T-cell (primary cell): ENCODE measurements around the gene SPHK2. TPM values are rescaled to one million over a fixed set of nuclear protein-coding genes. Genes with fewer than 3 reads are reported as not detected.

Experiments used
- ATAC-seq, 4 experiments: fragments of 200-7000 bp in 3 of 4; fragments of 150-1000 bp in 1 of 4; cut with Tn5 transposase; replicated peaks in 1 of 4; 1 replicate in 3 of 4; 2 replicates in 1 of 4; pipeline ENCODE4 v1.10.0; 2021; ENCODE audit warnings: moderate library complexity in 3 of 4, mild to moderate bottlenecking in 2 of 4, moderate number of reproducible peaks in 1 of 4
- CTCF ChIA-PET, 2 donors: fragments of 300-600 bp; sonication (Branson Sonifier 250); formaldehyde crosslinking; loops; one replicate each; lab custom pipeline; 2022; ENCODE audit warnings: antibody characterized with exemption in 2 of 2; lab: Charles Lee
- POLR2A ChIA-PET, 2 donors: fragments of 300-600 bp; sonication (Branson Sonifier 250); formaldehyde crosslinking; loops; one replicate each; lab custom pipeline; 2022; ENCODE audit warnings: antibody characterized with exemption in 2 of 2; lab: Charles Lee
- DNase-seq, 35 experiments: peaks; one replicate each; pipeline versions ENCODE4 v3.0.0 to v3.0.0-alpha.2; 2013 to 2023
- H3K27ac ChIP-seq: one replicate; pipeline ENCODE4 v1.5.1; 2013; ENCODE audit warnings: low read length
- H3K27me3 ChIP-seq, 2 experiments: replicated peaks in 1 of 2; 1 replicate in 1 of 2; 2 replicates in 1 of 2; pipeline versions ENCODE4 v1.6.1 to v1.7.0; 2013; ENCODE audit warnings: low read length in 1 of 2, mixed read lengths in 1 of 2; ENCODE audit not compliant: control insufficient read depth in 2 of 2, insufficient read depth in 2 of 2; ENCODE audit errors: extremely low read depth in 1 of 2
- H3K36me3 ChIP-seq, 2 donors: 1 replicate in 1 of 2; 2 replicates in 1 of 2; pipeline versions ENCODE4 v1.6.1 to v1.7.0; 2013; ENCODE audit warnings: low read length in 1 of 2; ENCODE audit not compliant: control insufficient read depth in 2 of 2, insufficient read depth in 1 of 2; ENCODE audit errors: extremely low read depth in 1 of 2
- H3K4me1 ChIP-seq, 2 experiments: 1 replicate in 1 of 2; 2 replicates in 1 of 2; pipeline versions ENCODE4 v1.6.1 to v1.7.0; 2013; ENCODE audit warnings: low read length in 2 of 2, mixed read lengths in 1 of 2; ENCODE audit not compliant: insufficient read depth in 2 of 2, control insufficient read depth in 1 of 2; ENCODE audit errors: extremely low read depth in 1 of 2
- H3K4me3 ChIP-seq, 2 donors: 1 replicate in 1 of 2; 2 replicates in 1 of 2; pipeline versions ENCODE4 v1.5.1 to v1.7.0; 2013; ENCODE audit warnings: mild to moderate bottlenecking in 2 of 2, low read length in 1 of 2, moderate library complexity in 1 of 2; ENCODE audit not compliant: control insufficient read depth in 1 of 2; ENCODE audit errors: extremely low read depth in 1 of 2
- H3K9me3 ChIP-seq: 2 replicates; pipeline ENCODE4 v1.7.0; 2013
- H3K27ac Mint-ChIP-seq, 2 donors: one replicate each; pipeline ENCODE4 v1.8.0; 2020 to 2021; ENCODE audit warnings: mild to moderate bottlenecking in 2 of 2, mixed read lengths in 2 of 2
- H3K27me3 Mint-ChIP-seq, 2 donors: one replicate each; pipeline ENCODE4 v1.8.0; 2021 to 2022; ENCODE audit warnings: mixed read lengths in 2 of 2
- H3K36me3 Mint-ChIP-seq: one replicate; pipeline ENCODE4 v1.8.0; 2021; ENCODE audit warnings: mixed read lengths
- H3K4me1 Mint-ChIP-seq, 3 donors: one replicate each; pipeline ENCODE4 v1.8.0; 2020 to 2022; ENCODE audit warnings: mixed read lengths in 3 of 3, mild to moderate bottlenecking in 1 of 3
- H3K4me3 Mint-ChIP-seq, 3 donors: one replicate each; pipeline ENCODE4 v1.8.0; 2020 to 2022; ENCODE audit warnings: mild to moderate bottlenecking in 3 of 3, mixed read lengths in 3 of 3, moderate library complexity in 3 of 3
- H3K9me3 Mint-ChIP-seq, 3 donors: one replicate each; pipeline ENCODE4 v1.8.0; 2020 to 2022; ENCODE audit warnings: mixed read lengths in 3 of 3
- WGBS: methylation state at CpG from one replicate; pipeline ENCODE4 v1.1.5; 2013; ENCODE audit warnings: missing lambda C conversion rate; ENCODE audit not compliant: insufficient coverage; 5-methylcytosine and 5-hydroxymethylcytosine counted together
- total RNA-seq, 35 experiments: library from RNA in 6 of 35; stranded (reverse) in 6 of 35; fragments of 120-200 nt in 1 of 35; gene quantifications; one replicate each; pipeline versions ENCODE4 v1.2.1 to v1.2.4 and lab custom pipeline; 2013 to 2026

Gene SPHK2
- total RNA-seq, 5 donors from 2014 or later (not counting 1 experiment from before 2014, with no cell fraction given), result 18.0 to 37.0 (median 31.8) TPM

GRCh38 chr19:48634036-48634342 lies 14.7 kb downstream of the SPHK2 start:
- Histone ChIP-seq H3K36me3 (peaks cover 21 to 45% of the 10 kb centered on the region in 2 donors), H3K9me3 (no peaks in the 10 kb centered on the region), H3K4me1 (peaks cover 21 to 67% of the 10 kb centered on the region in 2 experiments), H3K4me3 (peak overlapping the region; percentile 45 to 57), H3K27ac (peak overlapping the region; percentile 85), H3K27me3 (peaks cover 0 to 2% of the 10 kb centered on the region in 2 experiments)
- ATAC-seq (no peak), DNase-seq (no peak)
- H3K4me3 Mint-ChIP-seq, result peak overlapping the region; percentile 78 to 99 (median 80)
- no peaks in the 10 kb centered on the region for H3K9me3 Mint-ChIP-seq
- POLR2A ChIA-PET, result interaction anchor here in 1 of 2 donors (0.6 kb wide), 1 partner anchor 359 kb away, joined by 3 read pairs; the partner anchor contains the start of gene GYS1
- no peaks in the 10 kb centered on the region for H3K27me3 Mint-ChIP-seq
- H3K4me1 Mint-ChIP-seq, result peaks cover 50 to 53% (median 51%) of the 10 kb centered on the region in 3 donors
- CTCF ChIA-PET, result interaction anchor here in 1 of 2 donors (1.1 kb wide), 1 partner anchor 25 kb away, joined by 3 read pairs; no protein-coding TSS in a partner anchor
- peak overlapping the region; percentile 93 to 95 for H3K27ac Mint-ChIP-seq
- WGBS, result 64% methylated on average over 6 of the region's 7 CpGs
- H3K36me3 Mint-ChIP-seq, result peaks cover 13% of the 10 kb centered on the region

- DNase-seq (peak; percentile 79 to 94 (median 86)), ATAC-seq (peak; percentile 18 to 21 (median 20))
- Histone ChIP-seq H3K27me3 (peaks cover 0 to 4% of the 10 kb centered on the region in 2 experiments), H3K4me1 (peaks cover 21 to 73% of the 10 kb centered on the region in 2 experiments), H3K4me3 (peak overlapping the region; percentile 57 to 65), H3K27ac (peak overlapping the region; percentile 85), H3K36me3 (peaks cover 15 to 38% of the 10 kb centered on the region in 2 donors), H3K9me3 (no peaks in the 10 kb centered on the region)
- WGBS, result 13% methylated on average over 17 of the region's 37 CpGs
- CTCF ChIA-PET, result interaction anchor here in 1 of 2 donors (0.6 to 1.1 kb wide), 2 partner anchors 15 to 26 kb away, joined by 3 read pairs; partner anchors contain the start of gene SPHK2
- H3K36me3 Mint-ChIP-seq, result peaks cover 12% of the 10 kb centered on the region
- H3K27ac Mint-ChIP-seq, result peak overlapping the region; percentile 93 to 95
- POLR2A ChIA-PET, result interaction anchor here in 1 of 2 donors (0.5 to 0.6 kb wide), 2 partner anchors 311 to 358 kb away, joined by 3 read pairs; partner anchors contain the start of gene GYS1
- peak overlapping the region; percentile 78 to 99 (median 80) for H3K4me3 Mint-ChIP-seq
- no peaks in the 10 kb centered on the region for H3K27me3 Mint-ChIP-seq
- peaks cover 54 to 58% (median 54%) of the 10 kb centered on the region in 3 donors for H3K4me1 Mint-ChIP-seq
- H3K9me3 Mint-ChIP-seq, result no peaks in the 10 kb centered on the region
Observed at GRCh38 chr19:48634424-48635262, 15.3 kb downstream of the SPHK2 start.

- H3K27ac ChIP-seq, result peak overlapping the region; percentile 95
- peaks cover 10 to 30% of the 10 kb centered on the region in 2 donors for H3K36me3 ChIP-seq
- DNase-seq, result peak in 34 of 35 experiments; percentile 32 to 83 (median 62)
- peak; percentile 6 to 24 (median 8) for ATAC-seq
- POLR2A ChIA-PET, result no interaction called here
- peak overlapping the region; percentile 97 to 99 (median 99) for H3K4me3 Mint-ChIP-seq
- peaks cover 0 to 4% of the 10 kb centered on the region in 2 experiments for H3K27me3 ChIP-seq
- peak overlapping the region; percentile 93 to 95 for H3K27ac Mint-ChIP-seq
- peaks cover 54 to 61% (median 56%) of the 10 kb centered on the region in 3 donors for H3K4me1 Mint-ChIP-seq
- H3K27me3 Mint-ChIP-seq, result no peaks in the 10 kb centered on the region
- H3K36me3 Mint-ChIP-seq, result peaks cover 6% of the 10 kb centered on the region
- H3K9me3 Mint-ChIP-seq, result no peaks in the 10 kb centered on the region
- 1% methylated on average over 57 of the region's 67 CpGs for WGBS
- H3K9me3 ChIP-seq, result no peaks in the 10 kb centered on the region
- H3K4me1 ChIP-seq, result peaks cover 21 to 70% of the 10 kb centered on the region in 2 experiments
- CTCF ChIA-PET, result no interaction called here
- H3K4me3 ChIP-seq, result peak overlapping the region; percentile 67 to 97
Observed at GRCh38 chr19:48635263-48635965, 16.1 kb downstream of the SPHK2 start.

- ChIA-PET CTCF (no interaction called here), POLR2A (no interaction called here)
- Mint-ChIP-seq H3K9me3 (no peaks in the 10 kb centered on the region), H3K4me1 (peaks cover 51 to 59% (median 52%) of the 10 kb centered on the region in 3 donors), H3K4me3 (peak overlapping the region; percentile 97 to 99 (median 99)), H3K27me3 (no peaks in the 10 kb centered on the region), H3K27ac (peak overlapping the region; percentile 95 to 99), H3K36me3 (peaks cover 6% of the 10 kb centered on the region)
- Histone ChIP-seq H3K9me3 (no peaks in the 10 kb centered on the region), H3K4me3 (peak overlapping the region; percentile 67 to 97), H3K27me3 (peaks cover 0 to 4% of the 10 kb centered on the region in 2 experiments), H3K27ac (peak overlapping the region; percentile 95), H3K36me3 (peaks cover 2 to 22% of the 10 kb centered on the region in 2 donors), H3K4me1 (peaks cover 18 to 62% of the 10 kb centered on the region in 2 experiments)
- peak in 5 of 35 experiments; percentile 26 to 45 (median 31) for DNase-seq
- no peak for ATAC-seq
- 3% methylated on average over 18 of the region's 35 CpGs for WGBS
Observed at GRCh38 chr19:48635966-48636858, 16.9 kb downstream of the SPHK2 start.

- H3K9me3 ChIP-seq, result no peaks in the 10 kb centered on the region
- ChIA-PET CTCF (interaction anchor here in 1 of 2 donors (0.7 kb wide), 1 partner anchor 357 kb away, joined by 3 read pairs; the partner anchor contains the start of gene RUVBL2), POLR2A (no interaction called here)
- peak within 1 kb of the TSS; percentile 97 to 99 (median 99) for H3K4me3 Mint-ChIP-seq
- 1% methylated on average over 28 of the region's 40 CpGs for WGBS
- H3K27ac Mint-ChIP-seq, result peak within 1 kb of the TSS; percentile 99
- ATAC-seq, result no peak
- peaks cover 6% of the 10 kb centered on the region for H3K36me3 Mint-ChIP-seq
- H3K27me3 Mint-ChIP-seq, result no peaks in the 10 kb centered on the region
- peak within 1 kb of the TSS; percentile 95 for H3K27ac ChIP-seq
- peaks cover 0 to 4% of the 10 kb centered on the region in 2 experiments for H3K27me3 ChIP-seq
- H3K4me1 ChIP-seq, result peaks cover 16 to 58% of the 10 kb centered on the region in 2 experiments
- H3K36me3 ChIP-seq, result peaks cover 0 to 16% of the 10 kb centered on the region in 2 donors
- H3K4me1 Mint-ChIP-seq, result peaks cover 45 to 54% (median 49%) of the 10 kb centered on the region in 3 donors
- DNase-seq, result peak in 12 of 35 experiments; percentile 15 to 57 (median 36)
- no peaks in the 10 kb centered on the region for H3K9me3 Mint-ChIP-seq
- H3K4me3 ChIP-seq, result peak within 1 kb of the TSS; percentile 67 to 97
Observed at GRCh38 chr19:48636859-48637448, 17.6 kb downstream of the SPHK2 start, which contains the start of gene DBP. TSS of gene DBP (minus strand) at chr19:48637379. CDS start at chr19:48636994, 385 bp downstream.
